H1 (cell line): ENCODE measurements around the gene TMEM135. TPM values are rescaled to one million over a fixed set of nuclear protein-coding genes. Genes with fewer than 3 reads are reported as not detected.

Source experiments
- CTCF ChIA-PET: fragments of 300-600 bp; sonication (Branson Sonifier 250); formaldehyde crosslinking; loops from one replicate; lab custom pipeline; 2021; ENCODE audit not compliant: partially characterized antibody; lab: Charles Lee
- POLR2A ChIA-PET: fragments of 300-600 bp; sonication (Branson Sonifier 250); formaldehyde crosslinking; loops from one replicate; lab custom pipeline; 2021; ENCODE audit warnings: inconsistent platforms; ENCODE audit not compliant: partially characterized antibody; lab: Charles Lee
- DNase-seq, 2 experiments: peaks; one replicate each; pipeline versions ENCODE4 v3.0.0 to v3.0.0-alpha.2; 2010 to 2022; ENCODE audit warnings: low spot score in 2 of 2, low read depth in 1 of 2, mixed read lengths in 1 of 2
- FAIRE-seq: peaks from 2 replicates; lab custom pipeline; 2011; peaks lifted over from hg19 to GRCh38; lab: Jason Lieb, UNC
- H2AFZ ChIP-seq: 2 replicates; pipeline ENCODE4 v1.8.1; 2012; ENCODE audit warnings: low read length, inconsistent platforms
- H2AK5ac ChIP-seq: 2 replicates; pipeline ENCODE4 v1.6.1; 2013; ENCODE audit warnings: low read depth, low read length
- H2BK120ac ChIP-seq: replicated peaks from 2 replicates; pipeline ENCODE3; 2013; ENCODE audit warnings: low read depth, low read length, inconsistent platforms
- H2BK12ac ChIP-seq: 2 replicates; pipeline ENCODE4 v1.6.1; 2013; ENCODE audit warnings: low read depth, low read length
- H2BK15ac ChIP-seq: 2 replicates; pipeline ENCODE4 v1.6.1; 2013; ENCODE audit warnings: low read length
- H2BK20ac ChIP-seq: 2 replicates; pipeline ENCODE4 v1.6.1; 2013; ENCODE audit warnings: low read length
- H2BK5ac ChIP-seq: 2 replicates; pipeline ENCODE4 v1.6.1; 2013; ENCODE audit warnings: low read depth, low read length
- H3K14ac ChIP-seq: 2 replicates; pipeline ENCODE4 v1.6.1; 2013; ENCODE audit warnings: inconsistent platforms; ENCODE audit not compliant: insufficient read length
- H3K18ac ChIP-seq: 2 replicates; pipeline ENCODE4 v1.6.1; 2013; ENCODE audit warnings: low read length; ENCODE audit errors: extremely low read depth
- H3K23ac ChIP-seq: 2 replicates; pipeline ENCODE4 v1.6.1; 2013; ENCODE audit warnings: inconsistent platforms; ENCODE audit not compliant: insufficient read length
- H3K23me2 ChIP-seq: 2 replicates; pipeline ENCODE4 v1.6.1; 2013; ENCODE audit warnings: low read depth, low read length
- H3K27ac ChIP-seq: 2 replicates; pipeline ENCODE4 v1.6.1; 2011; ENCODE audit warnings: low read depth, low read length, inconsistent platforms
- H3K27me3 ChIP-seq, 4 experiments: replicated peaks in 1 of 4; 1 replicate in 1 of 4; 2 replicates in 3 of 4; pipeline versions ENCODE4 v1.6.1 to v1.8.1; 2011 to 2013; ENCODE audit warnings: low read length in 3 of 4, mild to moderate bottlenecking in 3 of 4, inconsistent platforms in 2 of 4, mixed read lengths in 2 of 4, moderate library complexity in 1 of 4; ENCODE audit not compliant: control insufficient read depth in 3 of 4, insufficient read depth in 3 of 4; ENCODE audit errors: extremely low read depth in 1 of 4
- H3K36me3 ChIP-seq, 4 experiments: 2 replicates each; pipeline versions ENCODE4 v1.6.1 to v1.8.1; 2011 to 2013; ENCODE audit warnings: mild to moderate bottlenecking in 4 of 4, low read length in 3 of 4, moderate library complexity in 2 of 4, control low read depth in 1 of 4, inconsistent platforms in 1 of 4; ENCODE audit not compliant: insufficient read depth in 4 of 4, control insufficient read depth in 2 of 4
- H3K4ac ChIP-seq: replicated peaks from 2 replicates; pipeline ENCODE3; 2013; ENCODE audit warnings: low read length, low read depth, mixed read lengths, inconsistent platforms; ENCODE audit not compliant: insufficient read length
- H3K4me1 ChIP-seq, 4 experiments: replicated peaks in 1 of 4; 1 replicate in 1 of 4; 2 replicates in 3 of 4; pipeline versions ENCODE4 v1.6.1 to v1.8.1; 2011 to 2013; ENCODE audit warnings: low read length in 3 of 4, inconsistent platforms in 2 of 4, mixed read lengths in 1 of 4; ENCODE audit not compliant: insufficient read depth in 4 of 4, control insufficient read depth in 3 of 4
- H3K4me2 ChIP-seq, 2 experiments: 2 replicates each; pipeline versions ENCODE4 v1.6.1 to v1.8.1; 2011 to 2013; ENCODE audit warnings: low read depth in 2 of 2, low read length in 2 of 2, control low read depth in 1 of 2, inconsistent platforms in 1 of 2, mild to moderate bottlenecking in 1 of 2; ENCODE audit not compliant: insufficient read depth in 1 of 2
- H3K4me3 ChIP-seq, 4 experiments: fragments of 200-600, 300-600 bp in 1 of 4; sonication (generic), shearing (Covaris generic), sonication (Bioruptor Twin) in 1 of 4; 2 replicates each; pipeline versions ENCODE4 v1.5.1 to v1.8.1; 2011 to 2016; ENCODE audit warnings: low read length in 4 of 4, low read depth in 3 of 4, control low read depth in 2 of 4, inconsistent platforms in 2 of 4, mild to moderate bottlenecking in 2 of 4, mixed read lengths in 1 of 4, moderate library complexity in 1 of 4; ENCODE audit not compliant: insufficient read depth in 2 of 4; ENCODE audit errors: extremely low read depth in 1 of 4
- H3K56ac ChIP-seq: replicated peaks from 2 replicates; pipeline ENCODE3; 2013; ENCODE audit warnings: low read depth, mild to moderate bottlenecking, mixed read lengths, low read length, inconsistent platforms; ENCODE audit not compliant: insufficient read length
- H3K79me1 ChIP-seq: 2 replicates; pipeline ENCODE4 v1.6.1; 2013; ENCODE audit warnings: low read depth, low read length, control low read depth
- H3K79me2 ChIP-seq, 2 experiments: 2 replicates each; pipeline versions ENCODE4 v1.6.1 to v1.8.1; 2012 to 2013; ENCODE audit warnings: low read length in 2 of 2, mild to moderate bottlenecking in 2 of 2, inconsistent platforms in 1 of 2; ENCODE audit not compliant: insufficient read depth in 2 of 2, control insufficient read depth in 1 of 2
- H3K9ac ChIP-seq, 4 experiments: replicated peaks in 1 of 4; 1 replicate in 1 of 4; 2 replicates in 3 of 4; pipeline versions ENCODE4 v1.6.1 to v1.8.1; 2011 to 2013; ENCODE audit warnings: low read depth in 3 of 4, low read length in 3 of 4, control low read depth in 2 of 4, mild to moderate bottlenecking in 2 of 4, moderate library complexity in 2 of 4, inconsistent platforms in 1 of 4; ENCODE audit errors: extremely low read depth in 1 of 4
- H3K9me3 ChIP-seq, 2 experiments: 2 replicates each; pipeline versions ENCODE4 v1.6.1 to v1.8.1; 2012 to 2013; ENCODE audit warnings: mild to moderate bottlenecking in 2 of 2, moderate library complexity in 2 of 2, control low read depth in 1 of 2, inconsistent platforms in 1 of 2, low read depth in 1 of 2, low read length in 1 of 2, mixed read lengths in 1 of 2; ENCODE audit not compliant: insufficient read depth in 2 of 2
- H4K20me1 ChIP-seq, 2 experiments: replicated peaks in 1 of 2; 2 replicates each; pipeline versions ENCODE3 to v1.8.1; 2011 to 2013; ENCODE audit warnings: inconsistent platforms in 2 of 2, low read length in 2 of 2, mild to moderate bottlenecking in 1 of 2; ENCODE audit not compliant: insufficient read depth in 2 of 2, control insufficient read depth in 1 of 2
- H4K5ac ChIP-seq: 2 replicates; pipeline ENCODE4 v1.6.1; 2013; ENCODE audit warnings: low read length, low read depth, mixed read lengths, inconsistent platforms; ENCODE audit not compliant: insufficient read length
- H4K8ac ChIP-seq: 2 replicates; pipeline ENCODE4 v1.8.0; 2013; ENCODE audit warnings: mild to moderate bottlenecking, moderate library complexity, low read length, inconsistent platforms; ENCODE audit not compliant: insufficient read depth; ENCODE audit errors: extremely low read depth
- H4K91ac ChIP-seq: replicated peaks from 2 replicates; pipeline ENCODE3; 2013; ENCODE audit warnings: low read length, mixed read lengths, inconsistent platforms; ENCODE audit not compliant: insufficient read length
- TCF12 ChIP-seq: IDR thresholded peaks from 2 replicates; pipeline ENCODE4 v1.6.1; 2011; ENCODE audit warnings: low read depth, mild to moderate bottlenecking, low read length
- YY1 ChIP-seq: IDR thresholded peaks from 2 replicates; pipeline ENCODE4 v1.6.1; 2011; ENCODE audit warnings: low read depth, mild to moderate bottlenecking, low read length
- WGBS, 2 experiments: shearing (Covaris generic) in 1 of 2; methylation state at CpG; one replicate each; pipeline versions ENCODE4 v1.1.6 to v1.1.7; 2013 to 2015; ENCODE audit warnings: low lambda C conversion rate in 2 of 2, mixed read lengths in 2 of 2, inconsistent platforms in 1 of 2, low coverage in 1 of 2, missing lambda C conversion rate in 1 of 2; ENCODE audit not compliant: insufficient replicate concordance in 2 of 2, insufficient coverage in 1 of 2, insufficient read length in 1 of 2; ENCODE audit errors: extremely low coverage in 1 of 2, missing lambda C conversion rate in 1 of 2; 5-methylcytosine and 5-hydroxymethylcytosine counted together
- polyA plus RNA-seq, 7 experiments: library from polyadenylated mRNA; depleted of rRNA in 3 of 7; stranded (reverse) in 5 of 7; unstranded in 2 of 7; fragments of >200 nt in 5 of 7; fragments of 200-250 nt in 2 of 7; gene quantifications; 1 replicate in 5 of 7; 2 replicates in 1 of 7; 4 replicates in 1 of 7; pipeline versions ENCODE4 v1.2.1 to v1.2.3, GENCODE V29; 2011 to 2013; ENCODE audit warnings: missing spikeins in 2 of 7, mixed read lengths in 2 of 7
- total RNA-seq: library from RNA; stranded (reverse); fragmentation: NEBNext Ultra II Directional; extraction: Animal tissue kit (Norgen Biotek cat#: 25700); gene quantifications from 2 replicates; pipeline ENCODE4 v1.2.1, GENCODE V29; 2021

TMEM135 gene
- total and polyA plus RNA-seq, 2 of the 8 experiments (the other 6 are each of a cell fraction or from before 2014, with no cell fraction given): 9.3 to 31.3 TPM

DNA sequence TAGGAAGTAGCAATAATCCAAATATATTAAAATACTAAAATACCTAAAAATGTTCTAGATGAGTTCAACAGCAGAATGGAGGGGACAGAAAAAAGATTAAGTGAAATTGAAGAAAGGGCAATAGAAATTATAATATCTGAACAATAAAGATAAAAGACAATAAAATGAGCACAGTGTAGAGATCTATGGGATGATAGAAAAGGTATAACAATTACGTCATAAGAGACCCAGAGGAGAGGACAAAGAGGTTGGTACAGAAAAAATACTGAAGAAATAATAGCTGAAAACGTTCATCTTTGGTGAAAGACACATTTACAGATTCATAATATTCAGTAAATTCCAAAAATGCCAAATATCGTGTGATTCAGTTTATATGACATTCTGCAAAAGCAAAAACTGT lies 143.4 kb downstream of the TMEM135 start:
- no peaks in the 10 kb centered on the region for H3K27me3 ChIP-seq
- H3K4me3 ChIP-seq: no peak overlapping the region
- H2BK5ac ChIP-seq: no peak overlapping the region
- no peak overlapping the region for H2BK20ac ChIP-seq
- TF ChIP-seq TCF12: no peak
- TF ChIP-seq YY1: no peak
- no peak overlapping the region for H2BK15ac ChIP-seq
- H4K8ac ChIP-seq: no peak overlapping the region
- H3K23ac ChIP-seq: no peak overlapping the region
- no peak overlapping the region for H3K4me2 ChIP-seq
- ChIA-PET POLR2A (interaction anchor here (0.8 kb wide), 1 partner anchor 11 kb away, joined by 3 read pairs; no protein-coding TSS in a partner anchor), CTCF (no interaction called here)
- FAIRE-seq (no peak), DNase-seq (no peak)
- H4K5ac ChIP-seq: no peak overlapping the region
- no peak overlapping the region for H3K14ac ChIP-seq
- H3K4me1 ChIP-seq: no peaks in the 10 kb centered on the region
- no peak overlapping the region for H2BK12ac ChIP-seq
- no peak overlapping the region for H3K18ac ChIP-seq
- peaks cover 7 to 12% of the 10 kb centered on the region in 2 experiments; a peak in 2 of 4 replicates for H3K9me3 ChIP-seq
- no peak overlapping the region for H3K9ac ChIP-seq
- no peak overlapping the region for H3K27ac ChIP-seq
- 87% methylated on average over 3 of the region's 3 CpGs; no CpG with 5 or more reads in 1 of the 2 experiments for WGBS, 2 experiments
- no peaks in the 10 kb centered on the region for H3K79me2 ChIP-seq
- no peaks in the 10 kb centered on the region for H3K79me1 ChIP-seq
- H3K4ac ChIP-seq: no peak overlapping the region
- no peak overlapping the region for H2AFZ ChIP-seq
- H3K36me3 ChIP-seq: peaks cover 0 to 10% (median 0%) of the 10 kb centered on the region in 4 experiments; a peak in 3 of 8 replicates
- no peaks in the 10 kb centered on the region for H4K20me1 ChIP-seq
- H3K56ac ChIP-seq: no peak overlapping the region
- no peak overlapping the region for H4K91ac ChIP-seq
- H2AK5ac ChIP-seq: no peak overlapping the region
- no peak overlapping the region for H2BK120ac ChIP-seq
- H3K23me2 ChIP-seq: no peaks in the 10 kb centered on the region
